Measurements from ENCODE around the gene STOML1.

DNA sequence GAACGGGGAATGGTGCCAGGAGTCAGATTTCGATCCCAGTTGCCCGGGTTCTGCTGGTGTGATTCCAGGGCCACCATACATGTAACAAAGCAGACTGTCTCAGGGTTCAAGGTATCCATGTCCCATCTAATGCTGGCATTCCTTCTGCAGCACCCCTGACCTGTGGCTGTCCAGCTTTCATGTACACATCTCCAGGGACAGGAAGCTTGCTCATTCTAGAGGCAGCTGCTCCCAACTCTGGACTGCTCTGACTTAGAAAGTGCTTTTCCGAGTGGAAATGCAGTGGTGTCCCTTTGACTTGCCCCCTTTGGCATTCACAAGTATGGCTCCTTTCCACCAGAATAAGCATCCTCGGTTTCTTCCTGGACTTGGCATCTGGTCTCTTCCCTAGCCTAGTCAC is 33.3 kb upstream of the STOML1 start:
- TF ChIP-seq, protein P1, sequence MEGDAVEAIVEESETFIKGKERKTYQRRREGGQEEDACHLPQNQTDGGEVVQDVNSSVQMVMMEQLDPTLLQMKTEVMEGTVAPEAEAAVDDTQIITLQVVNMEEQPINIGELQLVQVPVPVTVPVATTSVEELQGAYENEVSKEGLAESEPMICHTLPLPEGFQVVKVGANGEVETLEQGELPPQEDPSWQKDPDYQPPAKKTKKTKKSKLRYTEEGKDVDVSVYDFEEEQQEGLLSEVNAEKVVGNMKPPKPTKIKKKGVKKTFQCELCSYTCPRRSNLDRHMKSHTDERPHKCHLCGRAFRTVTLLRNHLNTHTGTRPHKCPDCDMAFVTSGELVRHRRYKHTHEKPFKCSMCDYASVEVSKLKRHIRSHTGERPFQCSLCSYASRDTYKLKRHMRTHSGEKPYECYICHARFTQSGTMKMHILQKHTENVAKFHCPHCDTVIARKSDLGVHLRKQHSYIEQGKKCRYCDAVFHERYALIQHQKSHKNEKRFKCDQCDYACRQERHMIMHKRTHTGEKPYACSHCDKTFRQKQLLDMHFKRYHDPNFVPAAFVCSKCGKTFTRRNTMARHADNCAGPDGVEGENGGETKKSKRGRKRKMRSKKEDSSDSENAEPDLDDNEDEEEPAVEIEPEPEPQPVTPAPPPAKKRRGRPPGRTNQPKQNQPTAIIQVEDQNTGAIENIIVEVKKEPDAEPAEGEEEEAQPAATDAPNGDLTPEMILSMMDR (IDR thresholded peaks at IDR 0.05; ENCODE audit: low read length): no peak
- TF ChIP-seq EZH2 (optimal IDR thresholded peaks at IDR 0.05; ENCODE audit: low read depth, low read length): no peak
- no peak for TF ChIP-seq EZH2phosphoT487 (IDR thresholded peaks at IDR 0.05; ENCODE audit: low read length)

Data from MM.1S (cell line).